ENCODE results near the gene NTRK2.

- TF ChIP-seq, protein P1, sequence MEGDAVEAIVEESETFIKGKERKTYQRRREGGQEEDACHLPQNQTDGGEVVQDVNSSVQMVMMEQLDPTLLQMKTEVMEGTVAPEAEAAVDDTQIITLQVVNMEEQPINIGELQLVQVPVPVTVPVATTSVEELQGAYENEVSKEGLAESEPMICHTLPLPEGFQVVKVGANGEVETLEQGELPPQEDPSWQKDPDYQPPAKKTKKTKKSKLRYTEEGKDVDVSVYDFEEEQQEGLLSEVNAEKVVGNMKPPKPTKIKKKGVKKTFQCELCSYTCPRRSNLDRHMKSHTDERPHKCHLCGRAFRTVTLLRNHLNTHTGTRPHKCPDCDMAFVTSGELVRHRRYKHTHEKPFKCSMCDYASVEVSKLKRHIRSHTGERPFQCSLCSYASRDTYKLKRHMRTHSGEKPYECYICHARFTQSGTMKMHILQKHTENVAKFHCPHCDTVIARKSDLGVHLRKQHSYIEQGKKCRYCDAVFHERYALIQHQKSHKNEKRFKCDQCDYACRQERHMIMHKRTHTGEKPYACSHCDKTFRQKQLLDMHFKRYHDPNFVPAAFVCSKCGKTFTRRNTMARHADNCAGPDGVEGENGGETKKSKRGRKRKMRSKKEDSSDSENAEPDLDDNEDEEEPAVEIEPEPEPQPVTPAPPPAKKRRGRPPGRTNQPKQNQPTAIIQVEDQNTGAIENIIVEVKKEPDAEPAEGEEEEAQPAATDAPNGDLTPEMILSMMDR (IDR thresholded peaks at IDR 0.05) = no peak
- TF ChIP-seq EZH2phosphoT487 (IDR thresholded peaks at IDR 0.05) (no peak), EZH2 (IDR thresholded peaks at IDR 0.05) (no peak)
Observed at GRCh38 chr9:84894859-84895258, 225.3 kb downstream of the NTRK2 start.

All from neural progenitor cell (in vitro differentiated cells).